GM19438 (cell line): ENCODE data around the gene SCUBE1.

Experiments
- ATAC-seq: cut with Tn5 transposase; IDR thresholded peaks from one replicate; pipeline ENCODE4 v1.9.1; 2021; ENCODE audit warnings: low read depth; ENCODE audit not compliant: unreplicated experiment

The SCUBE1 gene

GRCh38 chr22:43185860-43186261, 157.3 kb downstream of the SCUBE1 start:
- no peak for ATAC-seq

DNA sequence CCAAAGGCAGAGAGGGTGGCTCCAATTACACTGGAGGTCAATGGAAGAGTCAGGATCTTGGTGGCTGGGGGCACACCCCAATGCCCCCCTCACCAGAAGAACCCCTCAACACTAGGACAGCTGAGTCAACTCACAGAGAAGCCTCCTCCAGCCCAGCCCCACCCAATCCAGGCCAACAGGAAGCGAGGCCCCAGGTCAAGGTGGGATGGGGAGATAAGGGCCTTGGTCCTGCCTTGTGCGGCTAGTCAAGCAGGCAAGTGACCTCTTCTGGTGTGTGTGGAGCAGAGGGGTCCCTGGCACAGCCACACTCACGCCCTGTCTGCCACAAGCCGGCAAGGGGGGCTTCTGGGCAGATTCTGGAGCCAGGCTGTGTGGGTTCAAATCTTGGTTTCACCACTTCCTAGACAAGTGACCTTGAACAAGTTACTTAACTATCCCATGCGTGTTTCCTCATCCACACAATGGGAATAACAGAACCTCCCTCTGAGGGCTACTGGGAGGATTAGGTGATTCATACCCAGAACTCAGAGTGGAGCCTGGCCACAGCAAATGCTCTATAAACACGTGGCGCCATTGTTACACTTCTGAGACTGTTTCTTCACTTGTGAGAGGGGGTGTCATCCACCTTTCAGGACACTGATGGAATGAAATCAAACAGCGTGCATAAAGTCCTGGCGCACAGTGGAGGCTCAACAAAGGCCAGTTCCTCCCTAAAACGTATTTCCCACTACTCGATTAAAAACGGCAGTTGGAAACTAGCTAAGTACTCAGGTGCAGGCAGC, 159.5 kb downstream of the SCUBE1 start:
- no peak for ATAC-seq

DNA sequence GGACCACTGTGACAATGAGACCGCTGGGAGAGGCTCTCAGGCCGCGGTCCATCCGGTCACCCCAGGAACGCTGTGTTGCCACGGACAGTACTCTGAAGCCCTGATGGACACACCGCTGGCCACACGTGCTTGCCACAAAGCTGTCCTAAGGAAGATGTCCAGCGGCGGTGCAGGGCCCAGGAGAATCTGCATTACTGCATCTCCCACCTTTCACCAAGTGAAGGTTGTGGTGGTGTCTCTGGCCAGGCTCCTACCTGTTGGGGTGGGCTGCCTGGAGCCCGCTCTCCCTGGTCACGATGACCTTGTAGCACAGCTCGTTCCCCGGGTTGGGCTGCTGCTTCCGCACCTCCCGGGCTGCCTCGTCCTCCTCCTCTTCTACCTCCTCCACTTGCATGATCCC, 160.4 kb downstream of the SCUBE1 start:
- ATAC-seq, result no peak

DNA sequence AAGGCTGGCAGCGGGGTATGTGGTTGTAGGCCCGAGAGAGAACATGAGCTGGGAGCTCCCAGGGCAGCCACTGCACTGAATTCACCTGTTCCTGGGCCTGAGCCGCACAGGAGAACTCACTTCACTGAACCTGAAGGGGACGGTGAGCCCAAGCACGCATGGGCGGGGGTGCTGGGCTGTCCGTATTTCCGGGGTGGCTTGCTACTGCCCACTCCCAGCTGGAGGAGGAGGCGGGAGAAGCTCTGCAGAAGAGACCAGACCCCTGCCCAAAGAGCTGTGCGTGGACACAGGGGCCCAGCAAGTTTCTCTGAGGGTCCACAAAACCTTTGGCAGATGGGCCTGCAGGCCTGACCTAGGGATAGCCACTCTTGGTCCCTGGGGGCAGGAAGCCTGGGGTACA, 161.1 kb downstream of the SCUBE1 start:
- ATAC-seq, result no peak

GRCh38 chr22:43181321-43182076, 161.7 kb downstream of the SCUBE1 start:
- ATAC-seq, result no peak

DNA sequence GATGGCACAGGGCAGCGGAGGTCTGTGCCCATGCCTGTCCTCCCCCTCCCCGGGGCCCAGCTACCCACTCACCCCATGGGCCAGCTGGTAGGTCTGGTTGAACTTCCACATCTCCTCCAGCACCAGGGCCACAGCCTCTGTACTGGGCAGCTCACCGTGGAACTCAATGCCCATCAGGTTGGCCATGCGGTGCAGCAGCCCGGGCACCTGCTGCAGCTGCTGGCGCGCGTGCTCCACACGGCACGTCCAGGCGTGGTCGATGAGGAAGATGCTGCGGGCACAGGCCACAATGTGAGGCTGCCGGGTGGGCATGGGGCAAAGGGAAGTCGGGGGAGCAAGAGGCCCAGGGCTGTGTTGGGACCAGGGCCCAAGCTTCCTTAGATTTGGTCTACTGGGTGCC, 162.5 kb downstream of the SCUBE1 start:
- no peak for ATAC-seq

DNA sequence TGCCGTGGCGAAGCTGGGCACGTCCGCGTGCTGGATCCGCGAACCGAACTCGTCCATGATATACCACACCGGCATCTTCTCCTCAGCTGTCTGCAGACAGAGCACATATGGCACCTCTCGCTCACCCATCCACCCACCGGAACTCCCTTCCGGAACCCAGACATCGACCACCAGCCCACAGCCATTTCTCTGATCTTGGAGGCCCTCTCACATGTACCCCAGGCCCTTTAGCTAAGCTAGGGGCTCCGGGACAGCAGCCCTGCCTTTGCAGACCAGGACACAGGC, 163.3 kb downstream of the SCUBE1 start:
- ATAC-seq, result no peak

DNA sequence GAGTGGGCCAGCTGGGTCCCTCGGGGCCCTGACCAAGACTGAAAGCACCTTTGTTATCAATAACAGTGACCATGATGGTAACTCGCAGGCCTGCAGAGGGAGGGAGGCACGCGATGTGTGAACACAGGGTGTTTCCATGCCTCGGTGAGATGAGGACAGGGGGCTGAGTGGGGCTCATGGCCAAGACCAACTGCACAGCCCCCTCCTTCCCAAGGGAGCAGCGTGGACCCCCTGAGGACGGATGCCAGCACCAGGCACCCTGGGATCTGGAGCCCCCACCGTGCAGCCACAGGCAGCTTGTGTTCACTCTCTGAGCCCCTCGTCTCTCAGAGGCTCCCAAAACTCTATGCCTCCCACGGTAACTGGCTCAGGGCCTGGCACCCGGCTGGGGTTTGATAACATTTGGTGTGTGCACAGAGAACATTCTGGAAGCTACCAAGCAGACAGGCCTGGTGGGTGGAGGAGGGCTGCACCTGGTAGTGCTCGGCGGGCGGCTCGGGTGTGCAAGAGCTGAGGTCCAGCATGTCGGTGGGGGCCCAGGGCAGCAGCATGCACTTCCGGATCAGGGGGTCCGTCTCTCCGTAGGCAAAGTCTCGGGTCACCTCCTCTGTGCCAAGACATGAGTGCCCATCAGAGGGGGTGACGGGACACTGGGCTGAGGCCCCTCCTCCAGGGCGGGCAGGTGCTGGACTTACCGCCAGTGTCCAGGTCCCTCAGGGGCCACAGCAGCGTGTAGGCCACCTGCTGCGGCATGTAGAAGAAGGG, 163.8 kb downstream of the SCUBE1 start:
- ATAC-seq, result no peak

DNA sequence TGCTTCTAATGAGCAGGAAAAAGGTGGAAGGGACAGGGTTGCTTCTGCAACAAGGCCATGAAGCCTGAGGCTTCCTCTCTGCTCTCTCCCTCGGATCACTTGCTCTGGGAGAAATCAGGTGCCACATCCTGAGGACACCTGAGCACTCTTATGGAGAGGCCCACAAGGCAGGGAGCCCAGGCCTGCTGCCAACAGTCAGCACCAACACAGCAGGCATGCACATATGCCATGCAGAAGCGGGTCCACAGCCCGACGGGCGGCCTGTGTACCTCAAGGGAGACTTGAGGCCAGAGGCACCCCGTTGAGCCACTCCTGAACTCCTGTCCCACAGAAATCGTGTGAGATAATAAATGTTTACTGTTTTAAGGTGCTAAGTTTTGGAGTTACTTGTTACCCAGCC, 165.7 kb downstream of the SCUBE1 start:
- ATAC-seq, result no peak

DNA sequence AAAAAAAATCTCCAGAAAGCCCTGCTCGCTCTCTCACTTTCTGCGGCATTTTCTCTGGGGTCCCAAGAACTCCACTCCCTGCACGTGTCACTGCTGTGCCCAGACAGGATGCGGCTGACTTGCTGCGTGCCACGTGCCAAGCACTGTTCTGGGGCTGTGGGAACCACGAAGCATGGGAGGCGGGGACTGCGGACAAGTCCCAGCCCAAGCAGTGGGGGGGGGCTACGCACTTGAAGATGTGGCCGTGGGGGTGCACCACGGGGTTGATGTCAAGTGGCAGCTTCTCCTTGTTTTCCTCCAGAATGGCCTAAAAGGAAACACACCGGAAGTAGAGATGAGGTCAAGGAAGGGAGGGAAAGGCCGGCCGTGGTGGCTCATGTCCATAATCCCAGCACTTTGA, 167.1 kb downstream of the SCUBE1 start:
- no peak for ATAC-seq

- ATAC-seq, result no peak
Observed at GRCh38 chr22:43174941-43175531, 168.1 kb downstream of the SCUBE1 start.

- no peak for ATAC-seq
Observed at GRCh38 chr22:43173976-43174720, 169.0 kb downstream of the SCUBE1 start.

DNA sequence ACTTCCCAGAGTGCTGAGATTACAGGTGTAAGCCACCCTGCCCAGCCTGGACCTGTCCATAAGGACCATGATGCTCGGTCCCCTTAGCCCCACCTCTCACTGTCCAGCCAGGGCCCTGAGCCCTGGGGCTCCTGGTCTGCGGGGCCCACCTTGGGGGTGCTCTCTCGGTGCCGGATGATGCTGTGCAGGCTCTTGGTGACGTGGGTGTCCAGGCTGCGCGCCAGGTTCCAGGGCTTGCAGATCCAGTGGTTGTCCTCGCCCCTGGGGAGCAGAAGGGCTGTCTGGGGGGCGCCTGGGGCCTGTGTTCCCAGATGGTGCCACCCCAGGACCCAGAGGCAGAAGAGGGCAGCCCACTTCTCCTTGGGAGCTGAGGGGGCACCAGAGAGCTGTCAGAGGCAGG, 169.6 kb downstream of the SCUBE1 start:
- no peak for ATAC-seq

GRCh38 chr22:43172191-43172590, 171.0 kb downstream of the SCUBE1 start:
- ATAC-seq, result no peak

- ATAC-seq, result no peak
Observed at GRCh38 chr22:43171607-43172006, 171.6 kb downstream of the SCUBE1 start.

DNA sequence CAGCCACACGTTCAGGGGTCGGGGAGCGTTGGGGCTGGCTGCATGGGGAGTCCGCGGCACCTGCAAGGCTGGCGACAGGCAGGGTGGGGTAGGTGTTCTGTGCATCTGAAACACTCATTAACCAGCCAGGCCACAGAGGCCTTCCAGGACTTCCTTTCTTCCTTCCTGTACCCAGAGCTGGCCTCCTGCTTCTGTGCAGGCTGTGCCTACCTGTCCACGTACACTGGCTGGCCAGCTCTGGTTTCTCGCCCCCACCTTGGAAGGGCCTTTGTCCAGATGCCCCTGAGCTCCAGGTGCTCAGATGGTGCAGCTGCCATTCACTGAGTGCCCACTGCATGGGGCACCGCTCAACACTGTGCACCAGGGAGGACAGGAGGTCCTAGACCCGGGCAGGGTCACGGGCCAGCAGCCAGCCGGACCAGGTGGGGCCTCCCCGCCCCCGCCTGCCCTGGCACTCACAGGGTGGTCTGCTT, 172.1 kb downstream of the SCUBE1 start:
- no peak for ATAC-seq

DNA sequence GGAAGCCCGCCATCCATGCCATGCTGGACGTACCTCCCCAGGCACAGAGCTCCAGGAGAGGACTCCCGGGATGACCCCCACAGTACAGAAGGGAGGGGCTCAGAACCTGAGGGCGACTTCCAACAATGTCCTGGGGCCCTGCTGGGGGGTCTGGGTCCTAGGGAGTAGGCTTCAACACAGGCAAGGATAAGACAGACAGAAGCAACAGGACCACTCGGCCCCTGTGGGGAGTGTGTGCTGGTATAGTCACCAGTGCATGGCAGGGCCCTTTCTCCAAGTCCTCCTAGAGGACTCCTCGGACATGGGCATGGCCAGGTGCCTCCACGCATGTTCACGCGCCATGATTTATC, 173.1 kb downstream of the SCUBE1 start:
- ATAC-seq, result no peak

DNA sequence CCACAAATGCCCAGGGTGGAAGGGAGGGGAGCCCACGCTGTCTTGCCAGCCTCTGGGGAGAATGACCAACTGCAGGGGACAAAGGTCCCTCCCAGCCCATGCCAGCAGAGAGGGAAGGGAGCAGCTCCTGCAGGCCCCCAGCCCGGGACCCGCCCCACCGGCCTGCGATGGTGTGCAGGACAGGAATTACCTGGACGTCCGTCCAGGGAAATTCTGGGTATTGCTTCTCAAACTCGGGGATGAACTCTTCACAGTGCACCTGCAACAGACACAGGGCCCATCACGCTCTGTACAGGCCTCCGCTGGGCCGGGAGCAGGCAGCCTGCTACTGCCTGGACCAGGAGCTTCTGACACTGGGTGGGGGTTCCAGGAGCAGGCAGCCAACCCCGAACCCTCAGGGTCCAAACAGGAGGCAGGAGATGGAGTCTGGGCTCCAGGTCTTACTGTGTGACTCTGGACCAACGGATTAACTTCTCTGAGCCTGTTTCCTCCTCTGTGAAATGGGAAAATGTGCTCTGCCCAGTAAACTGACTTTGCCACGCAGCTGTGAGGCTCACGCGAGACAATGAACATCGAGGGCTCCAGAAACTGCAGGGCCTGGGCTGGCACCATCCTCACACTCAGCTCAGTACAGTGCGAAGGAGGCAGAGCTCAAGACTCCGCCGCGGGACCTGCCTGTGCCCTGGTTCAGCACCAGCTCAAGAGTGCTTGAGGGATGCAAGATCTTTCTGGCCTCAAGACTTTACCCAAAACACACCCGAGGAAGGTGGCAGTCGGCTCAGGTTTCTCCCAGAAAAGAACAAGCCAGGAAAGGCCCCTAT, 173.7 kb downstream of the SCUBE1 start:
- no peak for ATAC-seq

DNA sequence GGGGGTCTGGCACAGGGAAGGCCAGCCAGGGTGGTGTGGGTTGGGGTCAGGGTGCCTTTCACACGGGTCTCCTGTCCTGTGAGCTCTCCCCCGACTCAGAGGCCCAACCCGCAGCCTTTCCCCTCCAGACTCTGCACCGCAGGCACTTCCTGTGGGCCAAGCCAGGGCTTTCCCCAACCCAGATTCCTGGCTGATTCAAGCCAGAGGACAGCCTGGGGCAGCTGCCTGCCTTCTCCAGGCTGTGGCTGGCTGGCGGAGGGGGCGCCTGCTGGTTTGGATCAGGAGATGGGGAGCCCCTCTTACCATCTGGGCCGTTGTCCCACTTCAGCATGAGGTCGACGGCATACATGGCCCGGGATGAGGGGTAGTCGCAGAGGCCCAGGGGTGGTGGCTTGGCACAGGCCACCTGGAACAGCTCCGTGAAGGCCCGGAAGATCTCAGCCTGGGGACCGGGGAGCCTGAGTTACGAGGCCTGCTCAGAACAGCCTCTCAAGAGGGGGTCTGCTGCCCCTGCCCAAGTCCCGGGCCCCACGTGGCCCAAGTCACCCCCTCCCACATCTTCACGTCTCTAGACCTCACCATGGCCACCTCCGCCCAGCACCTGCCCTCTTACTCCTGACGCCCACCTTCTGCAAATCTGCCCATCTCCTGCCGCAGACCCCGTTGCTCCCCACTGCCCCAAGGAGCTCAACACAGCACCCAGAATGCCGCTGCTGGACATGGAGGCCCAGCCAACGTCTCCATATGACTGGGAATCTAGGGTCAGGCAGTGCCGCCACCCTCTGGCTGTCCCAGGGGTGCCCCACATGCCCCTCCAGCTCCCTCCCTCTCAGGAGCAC, 174.5 kb downstream of the SCUBE1 start:
- ATAC-seq, result no peak
